Thyroid gland (tissue), 4 donors: ENCODE measurements around the gene CLIC5. TPM values are rescaled to one million over a fixed set of nuclear protein-coding genes. Genes with fewer than 3 reads are reported as not detected.

Source experiments
- DNase-seq, 2 donors: peaks; one replicate each; pipeline ENCODE4 v3.0.0-alpha.2; 2019
- H3K27ac ChIP-seq, 3 donors: fragments of 200-600 bp; sonication (generic); 1 replicate in 2 of 3; 2 replicates in 1 of 3; pipeline ENCODE4 v1.5.1; 2016 to 2019; ENCODE audit warnings: mild to moderate bottlenecking in 1 of 3, moderate library complexity in 1 of 3
- H3K27me3 ChIP-seq: fragments of 200-600 bp; sonication (generic); one replicate; pipeline ENCODE4 v1.5.1; 2019
- H3K36me3 ChIP-seq, 2 donors: fragments of 200-600 bp; sonication (generic); one replicate each; pipeline ENCODE4 v1.5.1; 2016 to 2019
- H3K4me1 ChIP-seq, 2 donors: fragments of 200-600 bp; sonication (generic); one replicate each; pipeline ENCODE4 v1.5.1; 2017 to 2019
- H3K4me3 ChIP-seq, 3 donors: fragments of 200-600 bp; sonication (generic); replicated peaks in 1 of 3; 1 replicate in 2 of 3; 2 replicates in 1 of 3; pipeline ENCODE4 v1.5.1; 2016; ENCODE audit warnings: mild to moderate bottlenecking in 1 of 3
- H3K9me3 ChIP-seq: fragments of 200-600 bp; sonication (generic); one replicate; pipeline ENCODE4 v1.5.1; 2017
- CTCF ChIP-seq, 6 experiments: fragments of 200-600 bp in 3 of 6; fragments of 450-650 bp in 3 of 6; sonication (generic) in 3 of 6; IDR thresholded peaks; one replicate each; pipeline ENCODE4 v1.5.1; 2016 to 2019; ENCODE audit warnings: antibody characterized with exemption in 6 of 6, mild to moderate bottlenecking in 2 of 6, inconsistent platforms in 1 of 6, moderate library complexity in 1 of 6
- POLR2A ChIP-seq, 2 donors: fragments of 450-650 bp; IDR thresholded peaks; one replicate each; pipeline ENCODE4 v1.6.1; 2017; ENCODE audit warnings: antibody characterized with exemption in 2 of 2, mild to moderate bottlenecking in 2 of 2, moderate library complexity in 1 of 2
- WGBS, 2 donors: methylation state at CpG; one replicate each; pipeline ENCODE4 v1.1.5; 2017; 5-methylcytosine and 5-hydroxymethylcytosine counted together
- intact Hi-C: fragments of 100-400 bp; cut with DNase I; formaldehyde crosslinking; loops from one replicate; pipeline ENCODE4 v1.15.1; 2023
- total RNA-seq, 4 donors: library from RNA; depleted of rRNA; stranded (reverse); fragments of >200 nt; gene quantifications; one replicate each; pipeline ENCODE4 v1.2.3, GENCODE V29; 2016

The CLIC5 gene
- total RNA-seq, 4 donors from 2014 or later: 10.5 to 15.5 (median 11.7) TPM

- Histone ChIP-seq H3K9me3 (no peaks in the 10 kb centered on the region), H3K27ac (no peak overlapping the region), H3K4me1 (no peaks in the 10 kb centered on the region), H3K27me3 (no peaks in the 10 kb centered on the region), H3K4me3 (no peak overlapping the region), H3K36me3 (no peaks in the 10 kb centered on the region)
- WGBS, 2 donors: 76 to 81% methylated on average over 4 of the region's 4 CpGs
- intact Hi-C loops: no loop called here
- TF ChIP-seq POLR2A (IDR thresholded peaks at IDR 0.05) (no peak), CTCF (IDR thresholded peaks at IDR 0.05) (no peak)
- no peak for DNase-seq
Observed at GRCh38 chr6:45870531-45870930, 145.1 kb downstream of the CLIC5 start.

DNA sequence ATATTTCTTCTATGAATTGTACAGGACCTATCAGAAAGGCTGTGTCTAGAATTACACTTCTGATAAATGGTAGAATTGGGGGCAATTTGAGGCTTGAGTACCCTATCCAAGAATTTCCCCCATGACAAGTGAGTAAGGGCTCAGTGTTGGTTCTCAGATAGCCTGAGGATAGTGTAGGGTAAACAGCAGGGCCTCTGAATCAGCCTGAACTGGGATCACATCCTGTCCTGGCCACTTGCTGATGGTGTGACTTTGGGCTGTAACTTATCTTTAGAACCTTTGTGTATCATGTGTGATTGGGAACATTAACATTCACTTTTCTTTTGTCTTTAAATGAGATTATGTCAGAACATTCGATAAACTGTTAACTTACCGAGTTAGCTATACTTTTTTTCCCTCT is 151.0 kb downstream of the CLIC5 start:
- no peaks in the 10 kb centered on the region for H3K4me1 ChIP-seq
- no peaks in the 10 kb centered on the region for H3K27me3 ChIP-seq
- H3K4me3 ChIP-seq: no peak overlapping the region
- WGBS, 2 donors: 90 to 96% methylated on average over 2 of the region's 2 CpGs
- TF ChIP-seq POLR2A (IDR thresholded peaks at IDR 0.05) (no peak), CTCF (IDR thresholded peaks at IDR 0.05) (no peak)
- intact Hi-C loops: no loop called here
- H3K27ac ChIP-seq: no peak overlapping the region
- H3K36me3 ChIP-seq: no peaks in the 10 kb centered on the region
- no peak for DNase-seq
- no peaks in the 10 kb centered on the region for H3K9me3 ChIP-seq

GRCh38 chr6:45858691-45859090 is 157.0 kb downstream of the CLIC5 start:
- WGBS, 2 donors: 84% methylated on average over 3 of the region's 3 CpGs
- Histone ChIP-seq H3K9me3 (no peaks in the 10 kb centered on the region), H3K27ac (no peak overlapping the region), H3K27me3 (no peaks in the 10 kb centered on the region), H3K4me3 (no peak overlapping the region), H3K4me1 (peaks cover 0 to 13% of the 10 kb centered on the region in 2 donors), H3K36me3 (no peaks in the 10 kb centered on the region)
- TF ChIP-seq POLR2A (IDR thresholded peaks at IDR 0.05) (no peak), CTCF (IDR thresholded peaks at IDR 0.05) (no peak)
- DNase-seq: no peak
- intact Hi-C loops: no loop called here

DNA sequence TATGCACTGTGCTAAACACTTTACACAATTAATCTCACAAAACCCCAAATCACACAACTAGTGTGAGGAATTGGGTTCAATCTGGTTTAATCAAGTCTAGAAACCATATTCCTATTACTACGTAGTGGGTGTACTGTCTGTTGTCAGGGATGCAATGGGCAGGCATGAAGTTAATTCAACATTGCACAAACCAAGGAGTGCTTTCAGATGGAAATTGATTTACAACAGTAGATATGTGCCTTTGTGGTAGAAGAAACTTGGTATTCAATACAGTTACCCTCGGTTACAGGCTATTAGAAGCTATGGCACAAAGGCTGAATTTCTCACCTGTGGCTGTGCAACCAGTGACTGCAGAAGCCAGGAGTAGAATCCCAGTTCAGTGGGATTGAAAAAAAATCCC is 157.8 kb downstream of the CLIC5 start:
- no peaks in the 10 kb centered on the region for H3K36me3 ChIP-seq
- H3K27me3 ChIP-seq: no peaks in the 10 kb centered on the region
- DNase-seq: no peak
- no peak overlapping the region for H3K4me3 ChIP-seq
- no peak overlapping the region for H3K27ac ChIP-seq
- peaks cover 0 to 13% of the 10 kb centered on the region in 2 donors for H3K4me1 ChIP-seq
- H3K9me3 ChIP-seq: no peaks in the 10 kb centered on the region
- intact Hi-C loops: no loop called here
- 88% methylated on average over 2 of the region's 2 CpGs for WGBS, 2 donors
- no peak for TF ChIP-seq CTCF (IDR thresholded peaks at IDR 0.05)
- no peak for TF ChIP-seq POLR2A (IDR thresholded peaks at IDR 0.05)

DNA sequence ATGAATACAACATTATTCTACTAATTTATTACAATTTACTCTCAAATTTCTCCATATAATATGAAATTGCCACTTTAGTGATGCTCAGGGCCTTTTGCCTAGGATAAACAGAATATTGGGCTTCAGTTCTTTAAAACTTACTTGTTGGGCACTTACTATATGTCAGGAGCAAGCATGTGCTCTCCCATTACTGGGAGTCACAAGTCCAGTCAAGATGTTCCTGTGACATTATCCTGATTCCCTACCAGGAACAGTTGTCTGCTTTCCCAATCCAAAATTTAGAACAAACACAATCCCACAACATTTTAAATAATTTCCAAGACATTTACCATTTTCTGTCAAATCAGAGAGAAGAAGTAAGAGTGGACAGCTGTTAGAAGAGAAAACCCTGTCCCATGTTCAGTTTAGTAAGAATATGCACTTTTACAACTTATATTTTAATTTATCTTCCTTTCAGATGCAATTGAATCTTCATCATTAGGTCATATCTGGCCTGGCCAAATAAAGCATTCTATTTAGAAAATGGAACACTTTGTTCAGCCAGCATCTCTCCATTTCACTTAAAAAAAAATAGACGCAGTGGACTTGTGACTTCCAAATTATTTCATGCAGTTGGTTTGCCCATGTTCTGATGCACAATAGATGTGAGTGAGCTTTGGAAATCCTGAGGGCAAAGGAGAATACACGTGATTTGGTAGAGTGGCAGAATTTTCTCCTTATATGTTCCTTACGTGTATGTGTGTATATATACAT is 159.8 kb downstream of the CLIC5 start:
- no peak for DNase-seq
- intact Hi-C loops: no loop called here
- H3K36me3 ChIP-seq: no peaks in the 10 kb centered on the region
- H3K27me3 ChIP-seq: no peaks in the 10 kb centered on the region
- whole genome bisulfite sequencing, 2 donors: 84 to 85% methylated on average over 3 of the region's 3 CpGs
- H3K4me3 ChIP-seq: no peak overlapping the region
- H3K4me1 ChIP-seq: peaks cover 0 to 13% of the 10 kb centered on the region in 2 donors
- no peak for TF ChIP-seq POLR2A (IDR thresholded peaks at IDR 0.05)
- TF ChIP-seq CTCF (IDR thresholded peaks at IDR 0.05): no peak
- no peaks in the 10 kb centered on the region for H3K9me3 ChIP-seq
- H3K27ac ChIP-seq: no peak overlapping the region
